AG10803 (cell line): ENCODE data around the gene SNX13.

ENCODE experiments used
- DNase-seq: peaks from one replicate; pipeline ENCODE4 v3.0.0; 2010; ENCODE audit warnings: low read depth
- H3K4me3 ChIP-seq: 2 replicates; pipeline ENCODE4 v1.5.1; 2011; ENCODE audit warnings: mild to moderate bottlenecking, low read length, control low read depth
- CTCF ChIP-seq: conservative IDR thresholded peaks from 2 replicates; pipeline ENCODE4 v1.5.1; 2011; ENCODE audit warnings: mild to moderate bottlenecking, low read length, control low read depth, inconsistent platforms

The SNX13 gene

GRCh38 chr7:17832820-17833355 lies 107.4 kb downstream of the SNX13 start:
- TF ChIP-seq CTCF, result no peak
- no peak overlapping the region for H3K4me3 ChIP-seq
- DNase-seq, result no peak

GRCh38 chr7:17832242-17832641 lies 108.1 kb downstream of the SNX13 start:
- no peak for TF ChIP-seq CTCF
- no peak for DNase-seq
- no peak overlapping the region for H3K4me3 ChIP-seq

GRCh38 chr7:17830206-17830605 lies 110.1 kb downstream of the SNX13 start:
- no peak overlapping the region for H3K4me3 ChIP-seq
- peak; percentile 48 for DNase-seq
- TF ChIP-seq CTCF, result no peak

GRCh38 chr7:17829001-17829400 lies 111.3 kb downstream of the SNX13 start:
- H3K4me3 ChIP-seq, result no peak overlapping the region
- TF ChIP-seq CTCF, result no peak
- no peak for DNase-seq

- H3K4me3 ChIP-seq, result no peak overlapping the region
- no peak for DNase-seq
- TF ChIP-seq CTCF, result no peak
Measured at GRCh38 chr7:17822547-17823173, 117.6 kb downstream of the SNX13 start.

- no peak for TF ChIP-seq CTCF
- no peak for DNase-seq
- H3K4me3 ChIP-seq, result no peak overlapping the region
Measured at GRCh38 chr7:17816903-17817302, 123.4 kb downstream of the SNX13 start.

GRCh38 chr7:17815318-17815717 lies 125.0 kb downstream of the SNX13 start:
- no peak for TF ChIP-seq CTCF
- H3K4me3 ChIP-seq, result no peak overlapping the region
- DNase-seq, result no peak
